Loucy (cell line): ENCODE data around the gene IQCK.

Experiments used
- H2AFZ ChIP-seq: fragments of 200-600 bp; sonication (generic); 2 replicates; pipeline ENCODE4 v1.6.0; 2016; ENCODE audit warnings: antibody characterized with exemption, mild to moderate bottlenecking, low read length, moderate library complexity
- H3F3A ChIP-seq: fragments of 200-600 bp; 2 replicates; pipeline ENCODE4 v1.6.0; 2016; ENCODE audit warnings: antibody characterized with exemption, low read depth, mild to moderate bottlenecking
- H3K27me3 ChIP-seq: fragments of 200-600 bp; sonication (generic); 2 replicates; pipeline ENCODE4 v1.6.1; 2014; ENCODE audit warnings: low read length, mild to moderate bottlenecking; ENCODE audit not compliant: insufficient read depth, poor library complexity, severe bottlenecking
- H3K36me3 ChIP-seq: fragments of 200-600 bp; sonication (generic); 2 replicates; pipeline ENCODE4 v1.6.1; 2016; ENCODE audit warnings: low read length; ENCODE audit not compliant: insufficient read depth
- H3K4me1 ChIP-seq: fragments of 200-600 bp; sonication (generic); 2 replicates; pipeline ENCODE4 v1.5.1; 2014; ENCODE audit warnings: low read length, mild to moderate bottlenecking; ENCODE audit not compliant: insufficient read depth, poor library complexity, severe bottlenecking
- H3K4me2 ChIP-seq: fragments of 200-600 bp; sonication (generic); 2 replicates; pipeline ENCODE4 v1.6.0; 2014; ENCODE audit warnings: antibody characterized with exemption, low read length, low read depth, mild to moderate bottlenecking; ENCODE audit not compliant: poor library complexity, severe bottlenecking
- H3K4me3 ChIP-seq: fragments of 200-600 bp; sonication (generic); 2 replicates; pipeline ENCODE4 v1.5.1; 2014; ENCODE audit warnings: low read length, mild to moderate bottlenecking, mixed read lengths; ENCODE audit not compliant: poor library complexity, severe bottlenecking
- H3K79me2 ChIP-seq: fragments of 200-600 bp; sonication (generic); 2 replicates; pipeline ENCODE4 v1.6.1; 2014; ENCODE audit warnings: low read length; ENCODE audit not compliant: insufficient read depth
- H3K9ac ChIP-seq: fragments of 200-600 bp; sonication (generic); 2 replicates; pipeline ENCODE4 v1.6.0; 2014; ENCODE audit warnings: mild to moderate bottlenecking, low read depth, low read length, moderate library complexity; ENCODE audit not compliant: poor library complexity, severe bottlenecking
- H3K9me2 ChIP-seq: fragments of 200-600 bp; sonication (generic); replicated peaks from 2 replicates; pipeline ENCODE4 v1.6.1; 2016; ENCODE audit warnings: low read depth, low read length, mixed read lengths
- H3K9me3 ChIP-seq: fragments of 200-600 bp; sonication (generic); 2 replicates; pipeline ENCODE4 v1.6.1; 2014; ENCODE audit warnings: mild to moderate bottlenecking, antibody characterized with exemption, low read length, low read depth; ENCODE audit not compliant: insufficient read depth
- H4K20me1 ChIP-seq: fragments of 200-600 bp; sonication (generic); 2 replicates; pipeline ENCODE4 v1.6.0; 2014; ENCODE audit warnings: antibody characterized with exemption, low read length, mild to moderate bottlenecking; ENCODE audit not compliant: insufficient read depth, poor library complexity, severe bottlenecking
- CTCF ChIP-seq: fragments of 200-600 bp; sonication (generic); conservative IDR thresholded peaks from 2 replicates; pipeline ENCODE4 v1.5.1; 2014; ENCODE audit warnings: mild to moderate bottlenecking, antibody characterized with exemption, low read length
- EZH2phosphoT487 ChIP-seq: fragments of 200-600 bp; IDR thresholded peaks from 2 replicates; pipeline ENCODE4 v1.6.1; 2018; ENCODE audit warnings: antibody characterized with exemption, mild to moderate bottlenecking, moderate library complexity, borderline replicate concordance

IQCK gene

GRCh38 chr16:19741354-19741753, 23.3 kb downstream of the IQCK start:
- H2AFZ ChIP-seq, result no peak overlapping the region
- H3F3A ChIP-seq, result no peaks in the 10 kb centered on the region
- H3K4me2 ChIP-seq, result no peak overlapping the region
- no peaks in the 10 kb centered on the region for H3K4me1 ChIP-seq
- H3K4me3 ChIP-seq, result no peak overlapping the region
- H3K79me2 ChIP-seq, result no peaks in the 10 kb centered on the region
- no peaks in the 10 kb centered on the region for H4K20me1 ChIP-seq
- TF ChIP-seq CTCF (no peak), EZH2phosphoT487 (no peak)
- no peaks in the 10 kb centered on the region for H3K9me2 ChIP-seq
- no peaks in the 10 kb centered on the region for H3K27me3 ChIP-seq
- H3K9ac ChIP-seq, result no peak overlapping the region
- H3K36me3 ChIP-seq, result no peaks in the 10 kb centered on the region
- no peaks in the 10 kb centered on the region for H3K9me3 ChIP-seq

GRCh38 chr16:19743816-19744159, 25.7 kb downstream of the IQCK start:
- no peaks in the 10 kb centered on the region for H3K4me1 ChIP-seq
- no peaks in the 10 kb centered on the region for H3K9me2 ChIP-seq
- H3K9ac ChIP-seq, result no peak overlapping the region
- no peak overlapping the region for H3K4me3 ChIP-seq
- H3K4me2 ChIP-seq, result no peak overlapping the region
- no peaks in the 10 kb centered on the region for H3K27me3 ChIP-seq
- no peak overlapping the region for H2AFZ ChIP-seq
- H4K20me1 ChIP-seq, result no peaks in the 10 kb centered on the region
- no peaks in the 10 kb centered on the region for H3K9me3 ChIP-seq
- H3K36me3 ChIP-seq, result no peaks in the 10 kb centered on the region
- H3F3A ChIP-seq, result no peaks in the 10 kb centered on the region
- H3K79me2 ChIP-seq, result no peaks in the 10 kb centered on the region
- no peak for TF ChIP-seq EZH2phosphoT487
- no peak for TF ChIP-seq CTCF

- no peaks in the 10 kb centered on the region for H3K27me3 ChIP-seq
- no peaks in the 10 kb centered on the region for H3K79me2 ChIP-seq
- no peak overlapping the region for H2AFZ ChIP-seq
- no peak for TF ChIP-seq CTCF
- no peak for TF ChIP-seq EZH2phosphoT487
- H3K9me2 ChIP-seq, result no peaks in the 10 kb centered on the region
- H3K36me3 ChIP-seq, result no peaks in the 10 kb centered on the region
- no peak overlapping the region for H3K9ac ChIP-seq
- no peaks in the 10 kb centered on the region for H3K9me3 ChIP-seq
- no peaks in the 10 kb centered on the region for H4K20me1 ChIP-seq
- no peaks in the 10 kb centered on the region for H3F3A ChIP-seq
- no peak overlapping the region for H3K4me2 ChIP-seq
- H3K4me1 ChIP-seq, result no peaks in the 10 kb centered on the region
- H3K4me3 ChIP-seq, result no peak overlapping the region
Observed at GRCh38 chr16:19744670-19745069, 26.6 kb downstream of the IQCK start.
